Neural progenitor cell (in vitro differentiated cells): Measurements from ENCODE around the gene RHOG.

Experiments
- EZH2phosphoT487 ChIP-seq: fragments of 200-600 bp; sonication (generic); IDR thresholded peaks from 2 replicates; pipeline ENCODE4 v1.6.1; 2017; ENCODE audit warnings: antibody characterized with exemption
- TF ChIP-seq, protein P1 (sequence below): fragments of 200-600 bp; sonication (generic); IDR thresholded peaks from 2 replicates; pipeline ENCODE4 v1.5.1; 2017; ENCODE audit warnings: antibody characterized with exemption, mild to moderate bottlenecking

DNA sequence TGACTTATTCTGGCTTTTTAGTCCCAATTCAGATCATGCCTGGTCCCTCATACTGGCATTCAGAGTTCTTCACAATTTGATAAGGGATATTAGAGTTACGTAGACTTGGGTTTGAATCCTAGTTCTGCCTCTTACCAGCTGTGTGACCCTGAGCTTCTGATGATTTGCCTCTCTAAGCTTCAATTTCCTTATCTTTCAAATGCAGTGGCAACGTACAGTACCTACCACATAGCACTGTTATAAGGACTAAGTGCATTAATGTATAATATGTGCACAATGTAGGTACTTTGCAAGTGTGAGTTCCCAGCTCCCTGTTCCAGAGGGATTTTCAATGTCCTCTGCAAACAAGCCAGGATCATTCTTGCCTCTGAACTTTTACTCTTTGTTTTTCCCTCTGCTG lies 7.3 kb downstream of the RHOG start:
- TF ChIP-seq, protein P1, sequence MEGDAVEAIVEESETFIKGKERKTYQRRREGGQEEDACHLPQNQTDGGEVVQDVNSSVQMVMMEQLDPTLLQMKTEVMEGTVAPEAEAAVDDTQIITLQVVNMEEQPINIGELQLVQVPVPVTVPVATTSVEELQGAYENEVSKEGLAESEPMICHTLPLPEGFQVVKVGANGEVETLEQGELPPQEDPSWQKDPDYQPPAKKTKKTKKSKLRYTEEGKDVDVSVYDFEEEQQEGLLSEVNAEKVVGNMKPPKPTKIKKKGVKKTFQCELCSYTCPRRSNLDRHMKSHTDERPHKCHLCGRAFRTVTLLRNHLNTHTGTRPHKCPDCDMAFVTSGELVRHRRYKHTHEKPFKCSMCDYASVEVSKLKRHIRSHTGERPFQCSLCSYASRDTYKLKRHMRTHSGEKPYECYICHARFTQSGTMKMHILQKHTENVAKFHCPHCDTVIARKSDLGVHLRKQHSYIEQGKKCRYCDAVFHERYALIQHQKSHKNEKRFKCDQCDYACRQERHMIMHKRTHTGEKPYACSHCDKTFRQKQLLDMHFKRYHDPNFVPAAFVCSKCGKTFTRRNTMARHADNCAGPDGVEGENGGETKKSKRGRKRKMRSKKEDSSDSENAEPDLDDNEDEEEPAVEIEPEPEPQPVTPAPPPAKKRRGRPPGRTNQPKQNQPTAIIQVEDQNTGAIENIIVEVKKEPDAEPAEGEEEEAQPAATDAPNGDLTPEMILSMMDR, result no peak
- TF ChIP-seq EZH2phosphoT487, result no peak
